Gastrocnemius medialis (tissue), 4 donors: ENCODE data around the gene BEX3. TPM values are rescaled to one million over a fixed set of nuclear protein-coding genes. Genes with fewer than 3 reads are reported as not detected.

Experiments
- ATAC-seq, 2 donors: fragments of 150-250 bp; one replicate each; pipeline ENCODE4 v1.9.1; 2016
- DNase-seq, 2 donors: peaks; one replicate each; pipeline ENCODE4 v3.0.0-alpha.2; 2019
- H3K27ac ChIP-seq, 4 donors: fragments of 200-600 bp; sonication (generic); 1 replicate in 1 of 4; 2 replicates in 3 of 4; pipeline ENCODE4 v1.5.1; 2016 to 2018; ENCODE audit warnings: mild to moderate bottlenecking in 2 of 4, moderate library complexity in 1 of 4
- H3K27me3 ChIP-seq, 3 donors: fragments of 200-600 bp; sonication (generic) in 2 of 3; 1 replicate in 1 of 3; 2 replicates in 2 of 3; pipeline versions ENCODE4 v1.5.1 to v1.6.0; 2016 to 2019; ENCODE audit warnings: mild to moderate bottlenecking in 1 of 3, moderate library complexity in 1 of 3
- H3K36me3 ChIP-seq, 2 donors: fragments of 200-600 bp; sonication (generic) in 1 of 2; one replicate each; pipeline ENCODE4 v1.5.1; 2017 to 2018
- H3K4me1 ChIP-seq, 2 donors: fragments of 200-600 bp; sonication (generic) in 1 of 2; one replicate each; pipeline ENCODE4 v1.5.1; 2016 to 2017; ENCODE audit warnings: mild to moderate bottlenecking in 2 of 2
- H3K4me3 ChIP-seq, 4 donors: fragments of 200-600 bp; sonication (generic) in 3 of 4; 1 replicate in 1 of 4; 2 replicates in 3 of 4; pipeline ENCODE4 v1.5.1; 2016 to 2019; ENCODE audit warnings: mild to moderate bottlenecking in 2 of 4
- H3K9me3 ChIP-seq, 3 donors: fragments of 200-600 bp; sonication (generic) in 2 of 3; 1 replicate in 1 of 3; 2 replicates in 2 of 3; pipeline ENCODE4 v1.5.1; 2016 to 2019
- POLR2A ChIP-seq, 2 donors: fragments of 450-650 bp; IDR thresholded peaks; one replicate each; pipeline ENCODE4 v1.6.1; 2017; ENCODE audit warnings: antibody characterized with exemption in 2 of 2, mild to moderate bottlenecking in 2 of 2, moderate library complexity in 2 of 2
- in situ Hi-C, 4 donors: fragments of 200-750 bp; cut with MboI; loops; one replicate each; pipeline versions ENCODE4 v1.15.0 to v1.8.0; 2017; ENCODE audit warnings: low sequenced_read_pairs in 4 of 4
- intact Hi-C: fragments of 100-400 bp; cut with DNase I; formaldehyde crosslinking; loops from one replicate; pipeline ENCODE4 v1.15.1; 2023; ENCODE audit warnings: low total_unique reads
- total RNA-seq, 4 donors: library from RNA; depleted of rRNA; stranded (reverse); fragments of >200 nt; gene quantifications; one replicate each; pipeline versions ENCODE4 v1.1.0 to v1.2.3, GENCODE V29; 2016
- TF ChIP-seq, protein P1 (sequence below), 5 experiments: fragments of 450-650 bp in 3 of 5; fragments of 200-600 bp in 2 of 5; sonication (generic) in 2 of 5; IDR thresholded peaks in 4 of 5; conservative IDR thresholded peaks in 1 of 5; 1 replicate in 4 of 5; 2 replicates in 1 of 5; pipeline ENCODE4 v1.5.1; 2016 to 2019; ENCODE audit warnings: antibody characterized with exemption in 5 of 5, mild to moderate bottlenecking in 3 of 5, moderate library complexity in 3 of 5

Gene BEX3
- total RNA-seq, 4 donors from 2014 or later, result 8.2 to 12.5 (median 10.5) TPM

- no peak for TF ChIP-seq POLR2A (IDR thresholded peaks at IDR 0.05)
- TF ChIP-seq, protein P1, sequence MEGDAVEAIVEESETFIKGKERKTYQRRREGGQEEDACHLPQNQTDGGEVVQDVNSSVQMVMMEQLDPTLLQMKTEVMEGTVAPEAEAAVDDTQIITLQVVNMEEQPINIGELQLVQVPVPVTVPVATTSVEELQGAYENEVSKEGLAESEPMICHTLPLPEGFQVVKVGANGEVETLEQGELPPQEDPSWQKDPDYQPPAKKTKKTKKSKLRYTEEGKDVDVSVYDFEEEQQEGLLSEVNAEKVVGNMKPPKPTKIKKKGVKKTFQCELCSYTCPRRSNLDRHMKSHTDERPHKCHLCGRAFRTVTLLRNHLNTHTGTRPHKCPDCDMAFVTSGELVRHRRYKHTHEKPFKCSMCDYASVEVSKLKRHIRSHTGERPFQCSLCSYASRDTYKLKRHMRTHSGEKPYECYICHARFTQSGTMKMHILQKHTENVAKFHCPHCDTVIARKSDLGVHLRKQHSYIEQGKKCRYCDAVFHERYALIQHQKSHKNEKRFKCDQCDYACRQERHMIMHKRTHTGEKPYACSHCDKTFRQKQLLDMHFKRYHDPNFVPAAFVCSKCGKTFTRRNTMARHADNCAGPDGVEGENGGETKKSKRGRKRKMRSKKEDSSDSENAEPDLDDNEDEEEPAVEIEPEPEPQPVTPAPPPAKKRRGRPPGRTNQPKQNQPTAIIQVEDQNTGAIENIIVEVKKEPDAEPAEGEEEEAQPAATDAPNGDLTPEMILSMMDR (IDR thresholded peaks at IDR 0.05 in 4 of 5, conservative IDR thresholded peaks at IDR 0.05 in 1 of 5), result no peak
- no peak for ATAC-seq
Measured at GRCh38 chrX:103417933-103418332, 41.6 kb downstream of the BEX3 start.

DNA sequence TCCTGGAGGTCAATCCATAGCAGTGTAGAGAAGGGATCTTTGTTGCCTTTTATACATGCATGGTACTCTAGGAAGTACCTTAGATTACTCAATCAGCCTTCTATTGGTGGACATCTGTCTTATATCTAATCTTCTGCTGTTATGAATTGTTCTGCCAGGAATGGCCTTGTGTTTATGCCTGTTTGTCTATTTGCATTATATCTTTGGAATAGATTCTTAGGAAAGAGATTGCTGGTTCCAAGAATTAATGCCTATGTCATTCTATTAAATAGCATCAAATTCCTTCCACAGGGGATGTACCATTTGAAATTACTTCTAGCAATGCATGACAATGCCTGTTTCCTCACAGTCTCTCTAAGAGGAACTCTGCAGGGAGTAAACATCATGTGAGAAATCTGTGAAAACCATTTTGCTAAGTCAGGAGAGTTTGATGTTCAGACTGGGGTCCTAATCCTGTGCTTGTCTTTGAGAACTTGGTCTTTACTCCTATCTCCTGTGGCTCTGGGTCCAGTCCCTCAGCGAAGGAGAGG, 42.5 kb downstream of the BEX3 start:
- H3K27ac ChIP-seq, result no peak overlapping the region
- in situ Hi-C loops (no loop called here), intact Hi-C loops (no loop called here)
- H3K27me3 ChIP-seq, result no peaks in the 10 kb centered on the region
- H3K4me3 ChIP-seq, result no peak overlapping the region
- no peaks in the 10 kb centered on the region for H3K36me3 ChIP-seq
- H3K9me3 ChIP-seq, result no peaks in the 10 kb centered on the region
- TF ChIP-seq POLR2A (IDR thresholded peaks at IDR 0.05), result no peak
- TF ChIP-seq, protein P1 (IDR thresholded peaks at IDR 0.05 in 4 of 5, conservative IDR thresholded peaks at IDR 0.05 in 1 of 5), result no peak
- no peaks in the 10 kb centered on the region for H3K4me1 ChIP-seq
- DNase-seq, result no peak
- no peak for ATAC-seq

More at GRCh38 chrX:103417933-103418332, 41.6 kb downstream of the BEX3 start:
- Histone ChIP-seq H3K27ac (no peak overlapping the region), H3K36me3 (no peaks in the 10 kb centered on the region), H3K27me3 (no peaks in the 10 kb centered on the region), H3K9me3 (no peaks in the 10 kb centered on the region), H3K4me1 (no peaks in the 10 kb centered on the region), H3K4me3 (no peak overlapping the region)
- DNase-seq, result no peak
- in situ Hi-C loops (no loop called here), intact Hi-C loops (no loop called here)

- DNase-seq (no peak), ATAC-seq (no peak)
- in situ Hi-C loops (no loop called here), intact Hi-C loops (no loop called here)
- TF ChIP-seq POLR2A (IDR thresholded peaks at IDR 0.05), result no peak
- TF ChIP-seq, protein P1 (IDR thresholded peaks at IDR 0.05 in 4 of 5, conservative IDR thresholded peaks at IDR 0.05 in 1 of 5), result no peak
- Histone ChIP-seq H3K9me3 (no peaks in the 10 kb centered on the region), H3K4me3 (no peak overlapping the region), H3K27me3 (no peaks in the 10 kb centered on the region), H3K4me1 (no peaks in the 10 kb centered on the region), H3K36me3 (no peaks in the 10 kb centered on the region), H3K27ac (no peak overlapping the region)
Measured at GRCh38 chrX:103423955-103424638, 47.8 kb downstream of the BEX3 start.

Other genes with a start within 250 kb of the BEX3 start
- gene BEX4, start 161.4 kb upstream of the BEX3 start, total RNA-seq, result 1 to 10 TPM in 3 of 4 donors, under 1 TPM in 1; 0.36 to 6.6 (median 5.0) TPM
- 10 to 100 TPM in 3 of 4 donors, 1 to 10 TPM in 1; 9.2 to 10.6 (median 10.2) TPM for gene TCEAL8, start 121.4 kb upstream of the BEX3 start, total RNA-seq
- gene TCEAL5, start 99.8 kb upstream of the BEX3 start, total RNA-seq, result not detected
- gene BEX2, start 65.5 kb upstream of the BEX3 start, total RNA-seq, result 1 to 10 TPM in 2 of 4 donors, under 1 TPM in 2; 0.42 to 1.5 (median 0.90) TPM
- 1 to 10 TPM in 3 of 4 donors, not detected in 1; 1.1 to 1.9 (median 1.7) TPM for gene TCEAL7, start 46.3 kb upstream of the BEX3 start, total RNA-seq
- gene TCEAL9, start 20.0 kb upstream of the BEX3 start, total RNA-seq, result 10 to 100 TPM in 1 of 4 donors, 1 to 10 TPM in 3; 2.0 to 10.4 (median 6.5) TPM
- gene RAB40A, start 143.0 kb downstream of the BEX3 start, total RNA-seq, result not detected
- gene TCEAL4, start 209.0 kb downstream of the BEX3 start, total RNA-seq, result 10 to 100 TPM; 21.1 to 30.5 (median 28.2) TPM
- 1 to 10 TPM; 5.0 to 9.2 (median 7.1) TPM for gene TCEAL3, start 231.4 kb downstream of the BEX3 start, total RNA-seq